GM18868 (cell line): ENCODE data around the gene TSPAN15.
"Not testable (repeated sequence)": the region's sequence is repeated elsewhere in the genome, so short reads cannot be mapped to it uniquely, and the experiment has no call there.

ENCODE experiments used
- ATAC-seq: cut with Tn5 transposase; IDR thresholded peaks from one replicate; pipeline ENCODE4 v1.9.1; 2021; ENCODE audit warnings: mild to moderate bottlenecking, moderate library complexity; ENCODE audit not compliant: unreplicated experiment

The TSPAN15 gene

GRCh38 chr10:69483963-69484362 lies 32.7 kb downstream of the TSPAN15 start:
- no peak for ATAC-seq

DNA sequence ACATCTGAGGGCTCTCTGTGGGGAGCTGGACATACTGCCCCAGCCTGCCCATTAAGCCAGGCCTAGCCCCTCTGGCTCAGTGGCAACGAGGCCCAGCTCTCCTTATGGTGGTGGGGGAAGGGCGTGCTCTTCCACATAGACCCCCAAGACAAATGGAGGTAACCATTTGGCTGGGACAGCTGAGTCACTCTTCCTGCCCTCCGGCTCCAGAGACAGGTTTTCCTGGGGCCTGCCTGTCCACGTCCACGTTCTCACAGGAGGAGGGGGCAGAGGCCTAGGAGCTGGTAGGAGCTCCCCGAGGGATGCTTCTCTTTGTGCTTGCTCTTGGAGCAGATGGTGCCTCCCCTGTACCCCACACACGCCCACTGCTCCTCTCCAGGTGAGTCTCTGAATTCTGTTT lies 33.5 kb downstream of the TSPAN15 start:
- no peak for ATAC-seq

DNA sequence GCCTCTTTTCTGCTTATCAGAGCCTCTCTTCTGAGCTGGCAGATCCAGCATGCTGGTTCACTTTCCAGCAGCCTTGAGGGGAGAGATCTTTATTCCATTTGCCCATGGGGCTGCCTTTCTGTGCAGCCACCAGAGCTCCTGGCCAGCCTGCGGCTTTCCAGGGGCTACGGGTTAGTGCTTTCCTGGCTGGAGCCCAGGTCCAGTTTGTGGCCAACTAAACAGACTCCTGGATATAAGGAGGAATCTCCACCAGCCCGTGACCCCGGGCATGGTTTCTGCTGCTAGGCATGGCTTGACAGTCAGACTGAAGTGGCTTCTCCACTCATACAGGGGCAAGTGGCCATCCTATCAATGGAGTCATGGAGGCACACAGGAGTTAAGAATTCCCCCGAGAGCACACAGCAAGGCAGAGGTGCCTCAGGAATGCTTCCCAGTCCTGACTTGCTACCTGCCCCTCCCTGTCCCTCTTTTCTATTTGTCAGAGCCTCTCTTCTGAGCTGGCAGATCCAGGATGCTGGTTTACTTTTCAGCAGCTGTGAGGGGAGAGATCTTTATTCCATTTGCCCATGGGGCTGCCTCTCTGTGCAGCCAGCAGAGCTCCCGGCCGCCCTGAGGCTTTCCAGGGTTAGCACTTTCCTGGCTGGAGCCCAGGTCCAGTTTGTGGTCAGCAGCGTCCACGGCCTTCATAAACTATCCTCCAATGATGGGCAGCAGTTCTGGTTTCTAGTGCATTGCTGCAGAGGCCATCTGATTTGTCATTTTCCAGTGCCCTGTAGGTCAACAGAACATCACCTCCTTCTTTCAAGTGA lies 35.9 kb downstream of the TSPAN15 start:
- ATAC-seq, result no peak

- ATAC-seq, result not testable (repeated sequence)
Measured at GRCh38 chr10:69488149-69488844, 37.0 kb downstream of the TSPAN15 start.

- ATAC-seq, result not testable (repeated sequence)
Measured at GRCh38 chr10:69488856-69489255, 37.6 kb downstream of the TSPAN15 start.

- no peak for ATAC-seq
Measured at GRCh38 chr10:69489506-69490090, 38.3 kb downstream of the TSPAN15 start.

DNA sequence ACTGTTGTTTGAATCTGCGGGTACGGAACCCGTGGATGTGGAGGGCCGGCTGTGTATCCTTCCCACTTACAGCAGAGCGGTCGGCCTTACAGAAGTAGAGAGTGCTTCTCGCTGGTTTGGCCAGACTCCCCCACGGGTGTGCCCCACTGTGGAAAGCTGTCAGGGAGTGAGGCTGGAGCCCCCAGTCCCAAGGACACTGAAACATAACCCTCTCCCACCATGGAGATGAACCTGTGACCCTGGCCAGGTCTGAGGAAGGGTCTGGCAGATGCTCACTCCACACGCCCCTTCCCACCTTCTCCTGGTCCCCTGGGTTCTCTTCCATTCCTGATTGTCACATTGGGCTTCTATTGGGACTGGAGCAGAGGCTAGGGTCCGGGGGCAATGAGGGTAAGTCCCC lies 39.6 kb downstream of the TSPAN15 start:
- no peak for ATAC-seq

- ATAC-seq, result no peak
Measured at GRCh38 chr10:69491611-69492010, 40.3 kb downstream of the TSPAN15 start.

GRCh38 chr10:69492091-69492745 lies 41.0 kb downstream of the TSPAN15 start:
- ATAC-seq, result no peak

DNA sequence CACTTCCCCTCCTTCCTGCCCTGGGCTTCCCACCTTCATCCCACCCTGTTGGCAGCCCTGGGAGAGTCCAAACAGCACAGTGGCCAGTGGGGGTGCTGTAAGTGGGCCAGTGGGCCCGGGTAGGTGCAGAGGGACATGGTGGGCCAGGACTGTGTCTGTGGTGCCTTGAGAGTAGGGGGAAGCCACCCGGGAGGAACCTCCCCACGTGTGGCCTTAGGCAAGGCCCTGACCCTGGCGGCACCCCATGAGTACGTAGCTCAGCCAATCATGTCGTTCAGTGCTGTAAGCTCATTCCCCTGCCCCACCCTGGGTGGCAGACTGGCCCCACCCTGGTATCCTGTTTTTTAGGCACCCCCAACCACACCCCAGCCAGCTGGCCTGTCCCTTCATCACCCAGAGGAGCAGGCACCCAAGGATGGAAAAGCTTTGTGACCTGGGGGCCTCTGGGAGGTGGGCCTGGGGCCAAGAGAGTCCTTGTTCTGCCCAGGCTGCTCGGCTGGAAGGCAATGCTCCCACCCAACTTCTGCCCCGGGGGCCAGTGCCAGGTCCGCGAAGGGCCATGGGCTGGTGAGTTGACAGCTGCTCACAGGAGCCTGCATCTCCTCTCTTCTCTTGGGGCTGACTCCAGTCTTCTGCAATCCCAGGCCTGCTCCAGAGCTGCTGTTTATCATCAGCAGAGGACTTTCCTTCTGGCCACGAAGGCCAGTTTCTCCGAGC lies 41.6 kb downstream of the TSPAN15 start:
- no peak for ATAC-seq

- no peak for ATAC-seq
Measured at GRCh38 chr10:69494626-69495558, 43.6 kb downstream of the TSPAN15 start.

DNA sequence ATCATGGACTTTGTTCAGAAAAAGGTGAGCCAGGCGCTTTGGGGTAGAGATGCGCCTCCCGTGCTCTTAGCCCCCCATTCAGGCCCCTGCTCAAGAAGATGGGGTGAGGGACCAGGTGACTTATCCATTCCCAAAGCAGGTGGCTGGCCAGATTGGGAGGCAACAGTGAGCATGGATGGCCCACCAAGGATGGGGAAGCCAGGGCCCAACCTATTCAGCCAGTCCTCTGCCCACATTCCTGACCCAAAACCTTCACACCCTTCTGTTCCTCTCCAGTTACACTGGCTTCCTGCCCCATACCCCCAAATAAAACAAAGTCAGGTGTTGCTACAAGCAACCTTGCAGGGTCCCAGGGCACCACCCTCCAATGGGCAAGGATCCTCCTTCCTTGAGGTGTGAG lies 44.4 kb downstream of the TSPAN15 start:
- ATAC-seq, result no peak

- no peak for ATAC-seq
Measured at GRCh38 chr10:69496352-69497230, 45.3 kb downstream of the TSPAN15 start.

DNA sequence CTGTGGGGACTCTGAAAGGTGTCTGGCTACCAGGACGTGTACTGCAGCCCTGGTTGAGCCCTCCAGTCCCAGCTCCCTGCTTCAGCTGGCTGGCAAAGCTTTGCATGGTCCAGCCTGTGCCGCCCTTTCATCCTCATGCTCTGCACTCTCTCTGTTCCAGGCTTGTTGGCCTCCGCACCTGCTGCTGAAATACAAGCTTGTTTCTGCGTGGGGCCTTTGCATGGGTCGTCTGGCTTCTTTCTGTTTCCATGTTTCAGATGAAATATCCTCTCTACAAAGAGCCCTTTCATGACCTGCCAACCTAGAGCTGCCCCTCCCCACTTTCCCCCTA lies 45.9 kb downstream of the TSPAN15 start:
- ATAC-seq, result no peak

DNA sequence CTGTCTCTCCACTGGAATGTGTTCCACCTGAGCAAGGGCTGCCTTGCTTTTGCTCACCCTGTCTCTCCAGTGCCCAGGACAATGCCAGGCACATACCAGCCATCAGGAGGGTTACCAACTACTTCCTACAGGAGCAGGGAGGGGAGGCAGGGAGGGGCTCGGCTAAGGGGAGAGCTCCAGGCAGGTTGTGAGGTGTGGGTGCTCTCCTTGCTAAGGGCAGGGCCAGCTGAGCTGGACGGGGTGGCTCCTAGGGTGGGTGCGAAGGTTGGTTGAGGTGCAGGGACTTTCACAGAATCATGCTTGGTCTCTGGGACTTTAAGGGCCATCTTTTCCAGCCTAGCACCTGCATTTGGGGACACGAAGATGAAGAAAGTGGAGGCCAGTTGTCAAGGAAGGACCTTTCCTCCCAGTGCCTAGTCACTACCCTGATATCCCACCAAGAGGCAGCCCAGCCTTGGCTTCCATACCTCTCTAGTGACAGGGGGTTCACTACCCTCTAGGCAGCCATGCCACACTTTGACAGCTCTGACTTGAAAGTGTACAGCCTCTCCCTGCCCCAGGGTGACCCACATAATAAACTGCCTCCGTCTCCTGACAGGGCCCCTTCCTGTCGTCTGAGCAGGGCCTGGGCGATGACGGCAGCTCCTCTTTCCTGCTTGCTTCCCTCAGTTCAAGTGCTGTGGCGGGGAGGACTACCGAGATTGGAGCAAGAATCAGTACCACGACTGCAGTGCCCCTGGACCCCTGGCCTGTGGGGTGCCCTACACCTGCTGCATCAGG lies 46.5 kb downstream of the TSPAN15 start:
- ATAC-seq, result no peak

GRCh38 chr10:69498711-69499471 lies 47.6 kb downstream of the TSPAN15 start:
- ATAC-seq, result no peak
